Measurements from ENCODE around the gene ANLN.
"Not testable (repeated sequence)": the region's sequence is repeated elsewhere in the genome, so short reads cannot be mapped to it uniquely, and the experiment has no call there.

DNA sequence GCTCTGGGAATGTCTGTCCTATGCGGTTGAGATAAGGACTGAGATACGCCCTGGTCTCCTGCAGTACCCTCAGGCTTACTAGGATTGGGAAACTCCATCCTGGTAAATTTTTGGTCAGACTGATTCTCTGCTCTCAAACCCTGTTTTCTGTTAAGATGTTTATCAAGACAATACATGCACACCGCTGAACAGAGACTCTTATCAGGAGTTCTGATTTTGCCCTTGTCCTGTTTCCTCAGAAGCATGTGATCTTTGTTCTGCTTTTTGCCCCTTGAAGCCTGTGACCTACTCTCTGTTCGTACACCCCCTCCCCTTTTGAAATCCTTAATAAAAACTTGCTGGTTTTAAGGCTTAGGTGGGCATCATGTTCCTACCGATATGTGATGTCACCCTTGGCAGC is 76.3 kb downstream of the ANLN start:
- TF ChIP-seq, protein P1, sequence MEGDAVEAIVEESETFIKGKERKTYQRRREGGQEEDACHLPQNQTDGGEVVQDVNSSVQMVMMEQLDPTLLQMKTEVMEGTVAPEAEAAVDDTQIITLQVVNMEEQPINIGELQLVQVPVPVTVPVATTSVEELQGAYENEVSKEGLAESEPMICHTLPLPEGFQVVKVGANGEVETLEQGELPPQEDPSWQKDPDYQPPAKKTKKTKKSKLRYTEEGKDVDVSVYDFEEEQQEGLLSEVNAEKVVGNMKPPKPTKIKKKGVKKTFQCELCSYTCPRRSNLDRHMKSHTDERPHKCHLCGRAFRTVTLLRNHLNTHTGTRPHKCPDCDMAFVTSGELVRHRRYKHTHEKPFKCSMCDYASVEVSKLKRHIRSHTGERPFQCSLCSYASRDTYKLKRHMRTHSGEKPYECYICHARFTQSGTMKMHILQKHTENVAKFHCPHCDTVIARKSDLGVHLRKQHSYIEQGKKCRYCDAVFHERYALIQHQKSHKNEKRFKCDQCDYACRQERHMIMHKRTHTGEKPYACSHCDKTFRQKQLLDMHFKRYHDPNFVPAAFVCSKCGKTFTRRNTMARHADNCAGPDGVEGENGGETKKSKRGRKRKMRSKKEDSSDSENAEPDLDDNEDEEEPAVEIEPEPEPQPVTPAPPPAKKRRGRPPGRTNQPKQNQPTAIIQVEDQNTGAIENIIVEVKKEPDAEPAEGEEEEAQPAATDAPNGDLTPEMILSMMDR (IDR thresholded peaks at IDR 0.05; ENCODE audit: extremely low read depth in 1 of 2, insufficient read depth in 1 of 2, low read depth in 1 of 2, low read length in 2 of 2), result not testable (repeated sequence)
- TF ChIP-seq POLR2AphosphoS5 (IDR thresholded peaks at IDR 0.05; ENCODE audit: insufficient read depth, low read depth, low read length), result not testable (repeated sequence)

Measured in endothelial cell of umbilical vein (primary cell).